GM18505 (cell line): ENCODE results near the gene FOXM1.
A peak's percentile ranks its signal among the peaks of the same experiment; 100 is the strongest.

Experiments used
- ATAC-seq: cut with Tn5 transposase; IDR thresholded peaks from one replicate; pipeline ENCODE4 v1.9.1; 2021; ENCODE audit not compliant: unreplicated experiment
- POLR2A ChIP-seq: IDR thresholded peaks from 4 replicates; pipeline ENCODE4 v1.6.1; 2011; ENCODE audit warnings: borderline replicate concordance; ENCODE audit not compliant: insufficient read depth, insufficient read length; ENCODE audit errors: extremely low read depth

FOXM1 gene, protein sequence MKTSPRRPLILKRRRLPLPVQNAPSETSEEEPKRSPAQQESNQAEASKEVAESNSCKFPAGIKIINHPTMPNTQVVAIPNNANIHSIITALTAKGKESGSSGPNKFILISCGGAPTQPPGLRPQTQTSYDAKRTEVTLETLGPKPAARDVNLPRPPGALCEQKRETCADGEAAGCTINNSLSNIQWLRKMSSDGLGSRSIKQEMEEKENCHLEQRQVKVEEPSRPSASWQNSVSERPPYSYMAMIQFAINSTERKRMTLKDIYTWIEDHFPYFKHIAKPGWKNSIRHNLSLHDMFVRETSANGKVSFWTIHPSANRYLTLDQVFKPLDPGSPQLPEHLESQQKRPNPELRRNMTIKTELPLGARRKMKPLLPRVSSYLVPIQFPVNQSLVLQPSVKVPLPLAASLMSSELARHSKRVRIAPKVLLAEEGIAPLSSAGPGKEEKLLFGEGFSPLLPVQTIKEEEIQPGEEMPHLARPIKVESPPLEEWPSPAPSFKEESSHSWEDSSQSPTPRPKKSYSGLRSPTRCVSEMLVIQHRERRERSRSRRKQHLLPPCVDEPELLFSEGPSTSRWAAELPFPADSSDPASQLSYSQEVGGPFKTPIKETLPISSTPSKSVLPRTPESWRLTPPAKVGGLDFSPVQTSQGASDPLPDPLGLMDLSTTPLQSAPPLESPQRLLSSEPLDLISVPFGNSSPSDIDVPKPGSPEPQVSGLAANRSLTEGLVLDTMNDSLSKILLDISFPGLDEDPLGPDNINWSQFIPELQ

DNA sequence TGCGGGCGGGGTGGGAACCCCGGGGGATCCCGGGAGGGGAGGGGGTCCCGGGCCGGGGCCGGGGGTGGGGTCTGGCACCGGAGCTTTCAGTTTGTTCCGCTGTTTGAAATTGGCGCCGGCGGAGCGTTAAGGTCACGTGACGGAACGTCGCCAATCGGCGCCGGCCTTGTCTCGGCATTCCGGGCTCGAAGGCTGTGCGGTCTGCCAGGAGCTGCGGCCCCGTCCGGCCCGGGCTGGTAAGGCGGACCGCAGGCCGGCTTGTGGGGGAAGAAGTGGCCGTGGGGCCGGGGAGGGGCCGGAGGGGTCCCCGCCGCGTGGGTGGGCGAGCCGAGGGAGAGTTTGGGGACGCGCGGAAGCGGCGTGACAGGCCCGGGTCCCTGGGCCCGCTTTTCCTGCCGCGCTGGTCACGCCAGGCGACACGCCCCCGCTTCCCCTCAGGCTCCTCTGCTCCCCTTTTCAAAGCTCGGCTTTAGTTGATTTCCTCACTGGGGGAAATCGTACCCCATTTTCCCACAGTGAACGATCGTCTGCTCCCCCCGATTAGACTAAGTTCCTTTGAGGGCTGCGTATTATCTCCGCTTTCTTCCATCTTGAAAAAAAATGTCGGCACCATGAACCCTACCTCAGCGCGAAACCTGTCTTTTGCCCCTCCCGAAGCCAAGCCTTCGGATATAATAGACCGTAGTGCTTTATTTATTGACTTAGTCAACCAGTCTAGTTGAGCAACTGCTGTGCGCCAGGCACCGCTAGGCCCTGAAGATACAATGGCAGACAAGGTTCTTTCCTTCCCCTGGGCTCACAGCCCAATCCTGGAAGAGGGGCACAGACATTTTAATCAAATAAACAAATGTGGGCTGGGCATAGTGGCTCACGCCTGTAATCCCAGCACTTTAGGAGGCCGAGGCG, at the start of gene FOXM1, which contains the start of gene RHNO1:
TSS of gene FOXM1 (minus strand) at position 128 of the 906 bp plus-strand sequence. CDS start 2,696 bp downstream, outside the sequence.
TSS of gene RHNO1 (plus strand) at position 177 of the 906 bp plus-strand sequence. CDS start 8,144 bp downstream, outside the sequence.
- ATAC-seq: peak; percentile 70
- TF ChIP-seq POLR2A: peak; percentile 75

DNA sequence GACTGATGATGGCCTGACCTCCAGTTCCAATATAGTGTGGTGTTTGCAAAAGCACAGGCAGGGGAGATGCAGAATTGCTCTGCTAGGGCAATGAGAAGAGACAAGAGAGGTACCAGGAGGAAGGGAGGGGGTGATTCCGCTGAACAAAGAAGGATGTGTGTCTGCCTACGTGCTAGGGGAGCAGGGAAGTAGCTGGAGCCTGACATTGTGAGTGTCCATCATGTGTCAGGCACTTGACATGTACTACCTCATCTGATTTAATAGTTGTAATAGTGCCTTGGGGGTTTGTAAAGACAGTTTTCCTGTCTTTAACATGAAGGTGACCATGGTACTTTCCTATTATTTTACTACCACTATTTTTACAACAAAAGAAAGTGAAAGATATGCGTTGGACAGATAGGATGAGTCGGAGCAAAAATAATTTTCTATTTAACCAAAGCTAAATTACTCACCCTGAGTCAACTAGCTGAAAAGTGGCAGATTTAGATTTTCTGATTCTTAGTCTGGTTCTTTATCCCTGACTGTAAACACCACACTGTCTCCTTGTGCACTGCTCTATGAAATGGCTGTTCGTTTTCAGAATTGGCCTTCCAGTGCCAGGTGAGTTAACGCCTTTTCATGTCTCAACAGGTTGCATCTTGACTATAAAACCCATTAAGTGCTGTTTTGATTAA, 48.5 kb upstream of the FOXM1 start:
- TF ChIP-seq POLR2A: no peak
- no peak for ATAC-seq

DNA sequence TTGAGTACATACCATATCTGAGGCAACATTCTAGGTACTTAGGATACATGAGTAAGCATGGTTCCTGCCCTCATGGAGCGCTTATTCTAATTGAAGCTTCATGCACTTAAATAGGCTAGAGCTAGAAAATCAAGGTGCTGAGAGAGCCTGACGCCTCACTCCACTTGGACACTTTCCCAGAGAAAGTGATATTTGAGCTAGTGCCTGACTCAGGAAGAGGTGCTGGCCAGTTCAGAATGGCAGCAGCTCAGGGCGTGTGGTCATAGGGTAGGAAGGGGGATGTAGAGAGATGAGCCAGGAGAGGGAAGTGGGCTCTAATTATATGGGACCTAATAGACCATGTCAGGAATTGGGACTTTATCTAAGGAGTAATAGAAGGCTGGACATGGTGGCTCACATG, 47.0 kb upstream of the FOXM1 start:
- ATAC-seq: no peak
- TF ChIP-seq POLR2A: no peak

DNA sequence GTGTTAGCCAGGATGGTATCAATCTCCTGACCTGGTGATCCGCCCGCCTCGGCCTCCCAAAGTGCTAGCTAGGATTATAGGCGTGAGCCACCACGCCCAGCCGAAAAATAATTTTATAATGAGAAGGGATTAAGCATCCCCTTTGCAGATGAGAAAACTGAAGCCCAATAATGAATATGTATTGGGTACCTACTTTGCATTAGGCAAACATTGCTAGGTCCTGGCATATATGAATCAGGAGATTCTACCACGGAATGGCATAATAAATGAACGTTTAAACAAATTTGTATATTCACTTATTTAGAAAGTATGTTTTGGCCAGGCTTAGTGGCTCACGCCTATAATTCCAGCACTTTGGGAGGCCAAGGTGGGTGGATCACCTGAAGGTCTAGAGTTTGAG, 46.1 kb upstream of the FOXM1 start:
- TF ChIP-seq POLR2A: no peak
- ATAC-seq: no peak

DNA sequence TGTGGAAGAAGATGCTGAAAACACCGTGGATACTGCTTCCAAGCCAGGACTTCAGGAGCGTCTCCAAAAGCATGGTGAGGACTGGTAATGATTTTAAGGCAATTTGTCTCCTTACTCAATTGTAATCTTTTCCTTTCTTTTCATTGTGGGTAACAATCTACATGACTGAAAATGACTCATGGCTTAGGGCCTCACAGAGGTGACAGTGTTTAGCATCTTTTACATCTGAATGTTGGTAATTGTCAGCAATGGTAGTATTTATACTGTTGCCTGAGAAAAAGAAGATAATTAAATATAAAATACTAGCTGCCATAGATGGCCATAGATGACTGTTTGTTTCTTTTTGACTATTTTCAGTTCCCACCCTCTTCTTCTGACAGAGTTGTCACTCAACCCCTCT, 45.4 kb upstream of the FOXM1 start:
- TF ChIP-seq POLR2A: no peak
- ATAC-seq: no peak

DNA sequence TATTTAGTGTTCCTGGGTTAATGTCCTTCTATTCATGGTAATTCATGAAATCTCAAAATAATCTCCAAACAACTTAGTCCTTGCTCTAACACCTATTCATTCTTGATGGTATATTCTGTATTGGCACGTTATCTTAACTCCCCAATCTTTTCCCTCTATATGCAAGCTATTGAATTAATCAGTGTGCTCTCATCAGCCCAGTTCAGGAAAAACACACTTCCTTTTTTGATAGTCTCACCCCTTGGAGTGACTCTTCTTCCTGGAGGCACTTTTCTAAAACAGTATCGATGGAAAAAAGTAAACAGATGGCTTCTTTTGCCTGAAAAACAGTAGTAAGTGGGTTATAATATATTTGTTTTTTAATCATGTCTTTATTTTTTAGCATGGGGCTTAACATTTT, 42.3 kb upstream of the FOXM1 start:
- no peak for TF ChIP-seq POLR2A
- no peak for ATAC-seq

DNA sequence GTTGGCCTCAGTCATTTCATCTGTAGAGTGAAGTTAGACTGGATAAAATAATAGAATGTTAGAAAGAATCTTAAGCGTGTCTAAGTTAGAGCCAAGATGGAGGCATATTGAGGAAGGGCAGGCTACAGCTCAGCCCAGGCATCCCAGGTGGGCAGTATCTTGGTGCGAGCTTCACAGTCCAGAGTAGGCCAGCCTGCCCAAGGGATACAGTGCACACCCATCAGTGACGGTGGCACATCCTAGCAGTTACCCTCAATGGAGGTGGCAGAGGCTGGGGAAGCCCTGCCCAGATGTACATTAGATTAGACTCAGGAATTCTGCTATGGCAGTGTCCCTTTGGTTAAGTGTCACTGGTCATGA, 35.2 kb upstream of the FOXM1 start:
- ATAC-seq: no peak
- TF ChIP-seq POLR2A: no peak

DNA sequence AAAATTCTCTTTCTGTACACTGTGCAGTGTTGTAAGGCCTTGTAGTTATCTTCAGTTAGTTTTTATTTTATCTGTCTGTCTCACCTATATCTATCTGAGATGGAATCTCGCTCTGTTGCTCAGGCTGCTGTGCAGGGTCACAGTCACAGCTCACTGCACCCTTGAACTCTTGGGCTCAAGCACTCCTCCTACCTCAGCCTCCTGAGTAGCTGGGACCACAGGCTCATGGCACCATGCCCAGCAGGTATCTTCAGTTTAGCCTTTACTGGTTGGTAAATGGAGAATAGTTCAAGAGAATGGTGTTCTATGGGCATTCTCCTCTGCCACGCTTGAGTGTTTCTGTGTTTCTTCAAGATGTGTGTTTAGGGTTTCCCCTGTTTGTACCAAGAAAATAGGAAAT, 27.3 kb upstream of the FOXM1 start:
- TF ChIP-seq POLR2A: no peak

DNA sequence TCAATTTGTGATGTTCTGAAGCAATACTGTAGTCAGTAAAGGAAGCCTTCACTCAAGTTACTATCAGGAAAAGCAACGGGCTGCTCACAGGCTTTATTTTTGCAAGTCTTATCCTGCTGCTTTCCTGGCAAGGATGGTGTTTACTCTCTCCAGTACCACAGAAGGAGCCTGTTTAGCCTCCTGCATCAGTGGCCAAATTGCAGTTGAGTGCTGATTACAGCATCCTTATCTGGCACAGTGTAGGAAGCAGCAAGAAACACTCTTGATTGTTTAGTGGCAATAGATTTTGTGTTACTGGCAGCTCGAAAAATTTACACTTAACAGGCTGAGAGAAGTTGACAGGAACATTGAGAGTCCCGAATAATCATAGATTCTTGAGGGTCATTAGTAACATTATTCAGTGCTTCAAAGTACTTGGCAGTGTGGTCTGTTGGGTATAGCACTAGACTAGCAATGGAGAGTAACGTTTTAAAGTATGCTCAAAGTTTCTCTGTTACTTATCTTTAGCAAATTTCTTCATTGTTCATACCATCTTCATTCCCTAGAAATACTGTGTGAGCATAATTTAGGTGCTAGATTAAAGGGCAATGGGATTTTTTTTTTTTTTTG, 25.4 kb upstream of the FOXM1 start:
- TF ChIP-seq POLR2A: no peak
- no peak for ATAC-seq

More for the DNA sequence above, 27.3 kb upstream of the FOXM1 start:
- no peak for ATAC-seq

DNA sequence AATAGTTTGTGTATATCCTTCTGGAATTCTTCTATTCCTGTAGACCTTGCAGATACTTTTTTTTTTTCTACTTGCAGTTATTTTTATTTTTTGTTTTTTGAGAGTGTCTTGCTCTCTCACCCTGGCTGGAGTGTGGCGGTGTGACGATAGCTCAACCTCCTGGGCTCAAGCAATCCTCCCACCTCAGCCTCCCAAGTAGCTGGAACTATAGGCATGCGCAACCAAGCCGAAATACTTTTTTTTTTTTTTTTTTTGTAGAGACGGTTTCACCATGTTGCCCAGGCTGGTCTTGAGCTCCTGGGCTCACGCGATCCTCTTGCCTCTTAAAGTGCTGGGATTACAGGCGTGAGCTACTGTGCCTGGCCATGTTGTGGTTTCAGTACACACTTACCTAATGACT, 23.7 kb upstream of the FOXM1 start:
- no peak for TF ChIP-seq POLR2A
- no peak for ATAC-seq

DNA sequence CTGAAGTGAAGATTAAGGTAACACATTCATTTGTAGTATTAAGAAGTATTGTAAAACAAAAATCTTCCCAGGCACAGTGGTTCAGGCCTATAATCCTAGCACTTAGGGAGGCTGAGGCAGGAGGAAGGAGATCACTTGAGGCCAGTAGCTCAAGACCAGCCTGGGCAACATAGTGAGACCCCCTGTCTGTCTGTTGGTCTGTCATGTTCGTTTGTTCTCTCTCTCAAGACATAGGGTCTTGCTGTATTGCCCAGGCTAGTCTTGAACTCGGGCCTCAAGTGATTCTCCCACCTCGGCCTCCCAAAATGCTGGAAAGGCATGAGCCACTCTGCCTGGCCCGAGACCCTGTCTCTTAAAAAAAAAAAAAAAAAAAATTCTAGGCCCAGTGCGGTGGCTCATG, 20.4 kb upstream of the FOXM1 start:
- no peak for ATAC-seq
- TF ChIP-seq POLR2A: no peak

DNA sequence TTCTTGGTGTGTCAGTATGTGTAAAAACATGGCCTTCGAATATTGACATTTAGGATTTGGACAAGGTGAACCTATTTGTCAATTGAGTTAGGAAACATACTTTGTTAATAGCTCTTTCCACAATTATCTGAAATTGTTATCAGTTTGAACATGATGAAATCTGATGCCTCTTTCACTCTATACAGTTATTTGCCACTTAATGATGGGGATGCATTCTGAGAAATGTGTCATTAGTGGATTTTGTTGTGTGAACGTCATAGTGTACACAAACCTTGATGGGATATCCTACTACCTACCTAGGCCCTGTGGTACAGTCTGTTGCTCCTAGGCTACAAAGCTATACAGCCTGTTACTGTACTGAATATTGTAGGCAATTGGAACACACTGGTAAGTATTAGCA, 18.5 kb upstream of the FOXM1 start:
- TF ChIP-seq POLR2A: no peak
- no peak for ATAC-seq
